ENCODE data around the gene CACNA1C. TPM values are rescaled to one million over a fixed set of nuclear protein-coding genes. Genes with fewer than 3 reads are reported as not detected.

The CACNA1C gene
- total RNA-seq, 2 experiments from 2014 or later, result 0.04 TPM

DNA sequence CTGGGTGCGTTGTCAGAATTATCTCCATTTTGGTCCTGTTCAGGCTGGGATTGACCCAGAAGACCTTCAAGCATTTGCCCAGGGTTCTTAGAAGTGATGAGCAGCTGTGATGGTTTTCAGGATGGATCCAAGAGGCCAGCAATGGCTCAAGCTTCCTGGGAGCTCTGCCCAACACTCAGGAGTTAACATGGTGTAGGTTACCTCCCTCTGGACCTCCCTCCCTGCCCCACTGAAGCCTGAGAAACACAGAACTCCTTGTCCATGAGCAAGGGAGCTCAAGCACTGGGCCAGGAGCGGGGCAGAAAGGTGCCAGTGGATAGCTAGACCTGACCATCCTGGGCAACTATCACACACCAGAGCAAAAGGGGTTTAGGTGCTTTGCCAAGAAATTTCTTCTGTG, 593.6 kb downstream of the CACNA1C start:
- ChIA-PET CTCF (no interaction called here), POLR2A (no interaction called here)

DNA sequence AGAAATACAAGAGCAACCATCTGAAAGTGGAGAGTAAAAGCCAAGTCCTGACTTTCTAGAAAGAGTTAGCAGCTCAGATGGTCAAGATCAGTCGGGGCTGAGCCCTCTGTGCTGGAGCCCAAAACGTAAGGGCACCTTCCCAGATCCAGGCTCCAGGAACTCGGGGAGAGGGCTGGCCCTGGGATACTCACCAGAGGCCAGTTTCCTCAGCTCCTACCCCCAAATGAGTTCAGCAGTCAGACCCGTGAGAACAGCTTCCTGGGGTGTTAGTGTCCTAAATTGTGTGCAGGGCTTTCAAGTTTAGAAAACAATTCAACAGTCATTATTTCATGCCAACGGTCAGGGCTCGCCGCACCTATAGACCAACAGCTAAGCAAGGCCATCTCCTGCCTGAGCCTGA, 594.4 kb downstream of the CACNA1C start:
- CTCF ChIA-PET, result interaction anchor here (0.6 kb wide), 1 partner anchor 24 kb away, joined by 4 read pairs; no protein-coding TSS in a partner anchor
- POLR2A ChIA-PET, result no interaction called here

DNA sequence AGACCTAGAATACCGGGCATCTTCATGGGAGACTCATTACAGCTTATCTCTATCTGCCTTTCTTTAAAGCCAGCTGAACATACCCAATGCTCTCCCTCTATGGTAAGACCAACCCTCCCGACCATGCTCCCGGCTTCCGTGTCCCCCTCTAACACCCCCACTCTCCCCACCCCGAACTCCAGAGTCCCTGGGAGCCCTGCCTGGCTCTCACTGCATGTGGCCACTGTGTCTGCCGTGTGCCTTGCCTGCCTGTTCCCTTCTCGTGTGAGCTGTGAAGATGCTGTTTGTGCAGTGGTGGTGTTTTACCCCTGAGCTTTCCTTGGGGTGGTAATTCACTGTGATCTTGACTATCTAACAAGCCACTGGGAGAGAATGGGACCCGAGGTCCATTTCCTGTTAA, 595.6 kb downstream of the CACNA1C start:
- ChIA-PET POLR2A (no interaction called here), CTCF (no interaction called here)

DNA sequence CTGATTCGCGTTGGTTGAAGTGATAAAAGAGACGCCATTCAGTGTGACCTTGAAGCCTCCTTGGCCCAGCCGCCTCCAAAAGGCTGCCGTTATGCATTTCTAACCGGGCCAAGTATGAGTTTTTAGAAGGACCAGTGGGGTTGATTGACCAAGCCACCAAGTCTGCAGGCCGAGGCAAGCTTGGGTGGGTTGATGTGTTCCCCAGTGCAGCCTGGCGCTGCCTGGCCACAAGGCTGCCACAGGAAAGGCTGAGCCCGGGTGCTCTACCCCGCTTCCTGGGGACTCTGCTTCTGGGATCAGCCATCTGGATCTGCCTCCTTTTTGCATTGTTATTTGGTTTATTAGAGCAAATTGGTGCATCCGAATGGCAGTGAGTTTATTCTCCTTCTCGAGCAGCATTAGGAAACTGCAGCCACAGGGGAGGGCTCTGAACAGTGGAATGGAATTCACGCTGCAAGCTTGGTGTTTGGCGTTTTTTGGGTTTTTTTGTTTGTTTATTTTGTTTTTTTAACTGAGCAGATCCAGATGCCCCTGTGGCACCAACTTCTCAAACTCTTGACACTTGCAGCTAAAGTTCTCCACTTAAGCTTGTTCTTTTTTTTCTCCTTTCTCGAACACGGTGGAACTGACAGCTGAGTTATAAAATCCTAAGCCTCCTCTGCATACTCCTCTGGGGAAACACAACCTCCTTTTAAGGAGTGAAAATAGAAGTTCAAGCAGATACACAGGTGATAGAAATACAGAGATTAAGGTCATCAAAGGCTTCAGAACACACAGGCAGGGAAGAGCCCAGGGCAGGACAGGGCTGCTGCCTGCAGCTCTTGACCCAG, 596.6 kb downstream of the CACNA1C start:
- POLR2A ChIA-PET, result no interaction called here
- CTCF ChIA-PET, result no interaction called here

DNA sequence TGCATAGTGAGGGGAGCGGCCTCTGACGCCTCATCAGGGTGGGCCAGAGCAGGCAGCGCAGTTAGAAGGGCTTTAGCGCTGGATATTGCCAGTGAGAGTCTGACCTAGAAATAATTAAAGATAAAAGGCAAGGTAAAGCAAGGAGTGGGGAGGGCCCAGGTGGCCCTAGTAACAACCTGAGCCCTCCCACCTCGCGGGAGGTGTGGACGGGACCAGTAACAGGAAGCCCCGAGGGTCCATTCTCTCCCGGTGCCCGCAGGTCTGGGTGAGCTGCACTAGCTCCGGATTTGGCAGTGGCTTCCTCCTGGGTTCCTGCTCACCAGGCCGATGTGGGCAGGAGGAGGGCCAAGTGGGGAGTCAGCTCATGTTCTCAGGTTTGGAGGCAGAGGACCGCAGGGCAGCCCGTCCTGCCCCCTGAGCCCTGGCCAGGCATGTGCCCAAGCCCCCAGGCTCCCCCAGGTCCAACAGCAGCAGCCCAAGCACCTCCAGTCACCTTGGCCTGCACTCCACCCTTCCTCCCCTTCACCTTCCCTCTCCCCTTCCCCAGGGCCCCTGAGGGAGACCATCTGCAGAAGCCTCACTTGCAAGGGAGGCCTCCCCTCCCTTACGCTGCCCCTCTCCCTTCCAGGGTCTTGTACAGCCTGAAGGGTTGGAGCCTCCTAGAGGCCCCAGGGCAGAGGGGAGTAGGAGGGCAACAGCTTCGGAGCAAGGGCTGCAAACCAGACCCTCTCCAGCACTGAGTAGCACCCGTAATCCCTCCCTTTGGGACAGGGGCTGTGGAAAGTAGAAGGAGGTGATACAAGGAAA, 597.7 kb downstream of the CACNA1C start:
- CTCF ChIA-PET, result no interaction called here
- POLR2A ChIA-PET, result no interaction called here

DNA sequence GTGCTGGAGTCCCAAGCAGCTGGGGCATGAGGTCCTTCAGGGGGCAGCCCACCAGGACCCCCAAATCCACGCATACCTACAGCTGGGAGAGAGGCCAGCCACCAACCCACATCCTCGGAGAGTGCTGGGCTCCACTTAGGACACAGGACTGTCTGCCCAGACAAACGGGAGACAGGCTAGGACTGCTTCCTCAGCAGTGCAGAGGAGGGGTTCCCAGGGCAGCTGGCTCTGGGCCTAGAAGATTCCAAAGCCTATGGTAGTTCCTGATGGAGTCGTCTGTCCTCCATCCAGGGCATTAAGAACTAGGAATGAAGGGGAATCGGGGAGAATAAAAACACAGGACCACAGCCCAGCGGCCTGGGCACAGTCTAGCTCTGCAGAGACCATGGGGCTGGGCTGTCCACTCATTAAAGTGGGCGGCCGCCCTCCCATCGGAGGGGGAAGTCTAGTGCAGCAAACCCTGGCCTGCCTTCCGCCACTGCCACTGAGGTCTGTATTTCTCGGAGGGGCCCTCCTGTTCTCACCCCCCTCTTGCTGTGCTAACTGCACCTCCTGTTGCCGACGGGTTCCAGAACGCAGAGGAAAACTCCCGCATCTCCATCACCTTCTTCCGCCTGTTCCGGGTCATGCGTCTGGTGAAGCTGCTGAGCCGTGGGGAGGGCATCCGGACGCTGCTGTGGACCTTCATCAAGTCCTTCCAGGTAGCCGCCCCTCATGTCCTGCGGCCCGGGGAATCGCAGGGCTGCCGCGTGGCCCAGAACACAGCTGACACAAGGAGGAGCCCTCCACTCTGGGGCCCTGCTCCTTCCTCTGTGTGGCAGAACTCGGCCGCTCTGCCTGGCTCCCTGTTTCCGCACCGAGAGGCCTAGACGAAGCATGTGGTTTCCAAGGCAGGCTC, 598.5 kb downstream of the CACNA1C start:
- POLR2A ChIA-PET, result no interaction called here
- CTCF ChIA-PET, result no interaction called here

DNA sequence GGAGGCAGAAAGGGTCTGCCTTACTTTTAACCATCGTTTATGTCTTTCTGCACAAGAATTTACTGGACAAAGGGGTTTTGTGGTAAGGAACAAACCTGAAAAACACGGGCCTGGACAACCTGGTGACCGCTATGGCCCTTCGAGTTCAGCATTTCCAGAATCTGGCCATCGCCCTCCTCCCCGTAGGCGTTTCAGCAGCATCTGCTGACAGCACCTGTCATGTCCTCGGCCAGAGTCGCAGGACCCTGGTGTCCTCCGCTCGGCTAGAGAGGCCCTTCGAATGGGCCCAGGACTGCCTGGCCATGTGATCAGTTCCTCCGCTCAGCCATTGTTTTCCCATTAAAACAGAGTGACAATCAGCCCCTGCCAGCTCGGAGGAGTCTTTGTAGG, 599.2 kb downstream of the CACNA1C start:
- ChIA-PET CTCF (no interaction called here), POLR2A (no interaction called here)

DNA sequence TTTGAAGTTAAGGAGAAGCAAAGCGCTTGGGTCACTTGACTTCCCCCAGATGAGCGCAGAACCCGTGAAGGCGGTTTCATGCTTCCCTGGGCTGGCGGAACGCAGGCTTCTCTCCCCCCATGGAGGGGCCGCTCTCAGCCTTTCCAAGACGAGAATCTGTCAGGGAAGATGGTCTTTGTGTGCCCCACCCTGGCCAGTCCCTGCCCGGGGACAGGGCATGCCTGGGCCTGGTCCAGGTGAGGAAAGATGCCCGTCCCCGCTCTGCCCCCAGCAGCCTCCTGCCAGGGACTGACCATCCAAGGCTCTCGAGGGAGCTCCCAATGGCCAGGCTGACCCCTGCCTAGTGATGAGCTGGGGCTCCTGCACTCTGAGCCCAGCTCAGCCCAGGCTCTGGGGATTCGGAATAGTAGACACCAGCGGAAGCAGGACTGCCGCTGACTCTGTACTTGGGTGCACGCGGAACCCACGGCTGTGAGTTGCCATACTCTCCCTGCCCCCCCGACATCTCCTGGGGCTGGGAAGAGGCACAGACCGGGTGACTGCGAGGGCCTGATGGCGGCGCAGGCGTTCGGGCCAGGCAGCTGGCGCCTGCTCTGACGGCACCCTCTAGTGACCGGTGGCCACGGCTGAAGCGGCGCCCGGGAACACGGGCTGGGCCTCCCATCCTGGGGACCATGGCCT, 599.8 kb downstream of the CACNA1C start:
- CTCF ChIA-PET, result no interaction called here
- POLR2A ChIA-PET, result no interaction called here

DNA sequence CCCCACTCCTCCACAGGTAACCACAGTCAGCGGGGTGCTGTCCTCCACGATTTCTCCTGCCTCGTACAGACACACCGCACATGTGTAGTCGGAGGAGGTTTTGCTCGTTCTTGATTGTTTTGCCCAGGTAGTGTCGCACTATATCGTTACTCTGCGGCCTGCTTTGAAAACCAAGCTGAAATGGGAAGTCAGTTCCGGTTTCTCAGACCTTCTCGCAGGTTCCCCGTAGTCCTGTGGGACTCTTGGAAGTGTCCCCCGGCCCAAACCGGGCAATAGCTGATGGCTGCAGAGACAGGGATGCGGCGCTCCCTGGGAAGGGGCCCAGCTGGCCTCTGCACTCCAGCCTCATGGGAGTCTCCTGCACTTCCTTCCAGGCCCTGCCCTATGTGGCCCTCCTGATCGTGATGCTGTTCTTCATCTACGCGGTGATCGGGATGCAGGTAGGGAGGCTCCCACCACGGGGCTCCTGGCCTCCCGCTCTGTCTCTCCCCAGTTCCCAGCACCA, 600.7 kb downstream of the CACNA1C start:
- ChIA-PET POLR2A (no interaction called here), CTCF (no interaction called here)

DNA sequence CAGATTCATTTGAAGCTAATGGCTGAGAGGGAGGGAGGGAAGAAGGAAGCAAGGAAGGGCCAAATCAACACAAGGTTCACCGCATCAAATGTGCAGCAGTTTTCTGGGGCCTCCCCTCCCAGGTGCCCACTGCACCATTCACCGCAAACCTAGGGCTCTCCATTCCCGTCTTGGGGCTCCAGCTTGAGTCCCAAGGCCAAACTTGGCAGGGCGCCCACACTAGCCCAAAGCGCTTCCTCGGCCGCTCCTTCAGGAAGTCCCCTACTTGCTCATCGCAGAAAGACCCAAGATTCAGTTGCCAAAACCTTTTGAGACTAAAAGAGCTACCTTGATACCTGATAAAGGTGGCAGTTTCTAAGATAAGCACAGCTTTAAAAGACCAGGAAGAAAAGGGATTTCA, 601.5 kb downstream of the CACNA1C start:
- POLR2A ChIA-PET, result no interaction called here

DNA sequence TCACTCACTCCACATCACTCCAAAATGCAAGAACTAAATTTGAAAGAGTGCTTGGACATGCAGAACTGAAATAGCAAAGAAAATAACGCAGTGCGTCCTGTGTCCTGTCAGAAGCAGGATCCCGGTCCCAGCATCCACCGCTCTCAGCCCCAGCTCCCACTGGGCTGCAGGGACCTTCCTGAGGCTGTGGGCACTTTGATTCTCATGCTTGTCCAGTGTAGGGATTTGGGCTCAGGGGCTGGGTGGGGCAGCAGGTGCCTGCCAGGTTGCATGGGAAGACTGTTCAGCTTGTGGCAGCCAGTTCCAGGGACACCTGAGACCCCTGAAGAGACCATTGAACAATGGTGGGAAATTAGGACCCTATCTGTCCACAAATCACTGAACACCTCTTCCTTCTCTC, 602.0 kb downstream of the CACNA1C start:
- ChIA-PET CTCF (interaction anchor here (0.6 kb wide), 1 partner anchor 260 kb away, joined by 3 read pairs; no protein-coding TSS in a partner anchor), POLR2A (no interaction called here)

More for the DNA sequence above, 601.5 kb downstream of the CACNA1C start:
- CTCF ChIA-PET, result no interaction called here

DNA sequence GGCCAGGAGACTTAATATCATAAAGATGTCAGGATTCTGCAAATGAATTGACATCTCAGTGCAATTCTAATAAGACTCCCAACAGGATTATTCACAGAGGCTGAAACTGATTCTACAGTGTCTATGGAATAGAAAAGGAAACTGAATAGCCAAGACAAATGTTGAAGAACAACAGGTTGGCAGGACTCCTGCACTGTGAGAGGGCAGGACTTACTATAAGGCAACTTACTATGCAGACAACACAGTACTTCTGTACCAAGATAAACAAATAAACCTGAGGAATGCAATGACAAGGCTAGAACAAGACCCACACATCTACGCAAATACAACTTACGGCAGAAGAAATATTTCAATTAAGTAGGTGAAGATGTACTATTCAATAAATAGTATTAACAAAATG, 609.7 kb downstream of the CACNA1C start:
- POLR2A ChIA-PET, result no interaction called here

DNA sequence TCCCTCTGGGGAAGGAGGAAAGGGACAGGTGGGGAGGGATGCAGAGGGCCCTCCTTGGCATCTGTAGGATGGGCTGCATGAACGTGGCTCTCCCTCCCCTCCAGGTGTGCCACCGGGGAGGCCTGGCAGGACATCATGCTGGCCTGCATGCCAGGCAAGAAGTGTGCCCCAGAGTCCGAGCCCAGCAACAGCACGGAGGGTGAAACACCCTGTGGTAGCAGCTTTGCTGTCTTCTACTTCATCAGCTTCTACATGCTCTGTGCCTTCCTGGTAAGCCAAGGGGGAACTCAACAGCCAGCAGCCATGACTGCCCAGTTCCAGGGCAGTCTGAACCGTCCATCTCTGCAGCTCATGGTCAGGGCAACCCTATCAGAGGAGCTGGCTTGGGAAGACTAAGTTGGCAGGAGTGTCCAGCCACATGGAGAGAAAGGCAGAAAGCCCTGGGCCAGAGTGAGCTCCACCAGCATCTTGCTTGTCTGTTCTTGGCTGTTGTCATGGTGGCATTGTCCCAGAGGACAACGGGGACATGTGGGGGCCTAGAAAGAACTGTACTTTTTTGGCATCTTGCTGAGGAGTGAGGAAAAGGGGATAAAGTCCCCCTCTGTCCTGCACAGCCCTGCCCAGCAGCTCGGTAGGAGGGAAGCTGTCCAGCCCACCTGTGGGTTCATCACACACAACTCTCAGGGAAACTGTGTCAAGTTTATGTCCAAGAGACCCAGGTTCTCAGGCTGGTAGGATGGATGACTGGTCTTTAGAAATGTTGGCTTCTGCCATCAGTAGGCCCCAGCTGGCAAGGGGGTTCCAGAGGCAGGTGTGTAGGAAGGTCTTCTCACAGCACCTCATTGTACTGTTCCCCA, 612.2 kb downstream of the CACNA1C start:
- ChIA-PET CTCF (no interaction called here), POLR2A (no interaction called here)

More for the DNA sequence above, 609.7 kb downstream of the CACNA1C start:
- CTCF ChIA-PET, result no interaction called here

DNA sequence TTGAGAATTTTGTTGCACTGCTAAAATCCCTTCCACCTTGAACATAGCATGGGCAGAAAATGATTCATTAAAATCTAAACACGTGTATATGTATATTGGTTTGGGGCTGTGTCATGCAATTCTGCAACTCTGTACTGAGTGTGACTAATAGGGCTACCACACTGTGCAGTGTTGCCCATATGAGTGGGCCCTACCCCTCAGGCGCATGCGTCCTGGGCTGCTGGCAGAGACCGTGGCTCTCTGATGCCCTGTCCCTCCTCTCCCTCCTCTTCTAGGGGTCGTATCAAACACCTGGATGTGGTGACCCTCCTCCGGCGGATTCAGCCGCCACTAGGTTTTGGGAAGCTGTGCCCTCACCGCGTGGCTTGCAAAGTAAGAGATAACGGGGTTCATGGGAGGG, 613.6 kb downstream of the CACNA1C start:
- CTCF ChIA-PET, result no interaction called here
- POLR2A ChIA-PET, result no interaction called here

DNA sequence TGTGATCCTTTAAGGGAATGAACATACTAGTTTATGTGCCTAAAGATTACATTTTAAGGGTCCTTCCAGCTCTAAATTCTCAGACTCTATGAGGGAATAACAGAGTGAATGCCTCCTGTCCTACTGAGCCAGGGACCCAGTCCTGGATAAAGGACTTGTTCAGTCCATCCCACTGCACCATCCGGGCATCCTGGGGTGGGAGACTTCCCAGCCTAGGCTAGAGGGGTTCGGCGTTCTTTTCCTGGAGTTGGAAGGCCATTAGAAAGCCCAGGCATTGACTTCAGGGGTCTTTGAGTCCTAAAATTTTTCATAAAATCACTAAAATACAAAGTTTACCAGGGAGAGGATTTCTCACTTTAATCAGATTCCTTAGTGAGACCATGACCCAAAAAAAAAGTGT, 614.1 kb downstream of the CACNA1C start:
- POLR2A ChIA-PET, result no interaction called here
- CTCF ChIA-PET, result no interaction called here

DNA sequence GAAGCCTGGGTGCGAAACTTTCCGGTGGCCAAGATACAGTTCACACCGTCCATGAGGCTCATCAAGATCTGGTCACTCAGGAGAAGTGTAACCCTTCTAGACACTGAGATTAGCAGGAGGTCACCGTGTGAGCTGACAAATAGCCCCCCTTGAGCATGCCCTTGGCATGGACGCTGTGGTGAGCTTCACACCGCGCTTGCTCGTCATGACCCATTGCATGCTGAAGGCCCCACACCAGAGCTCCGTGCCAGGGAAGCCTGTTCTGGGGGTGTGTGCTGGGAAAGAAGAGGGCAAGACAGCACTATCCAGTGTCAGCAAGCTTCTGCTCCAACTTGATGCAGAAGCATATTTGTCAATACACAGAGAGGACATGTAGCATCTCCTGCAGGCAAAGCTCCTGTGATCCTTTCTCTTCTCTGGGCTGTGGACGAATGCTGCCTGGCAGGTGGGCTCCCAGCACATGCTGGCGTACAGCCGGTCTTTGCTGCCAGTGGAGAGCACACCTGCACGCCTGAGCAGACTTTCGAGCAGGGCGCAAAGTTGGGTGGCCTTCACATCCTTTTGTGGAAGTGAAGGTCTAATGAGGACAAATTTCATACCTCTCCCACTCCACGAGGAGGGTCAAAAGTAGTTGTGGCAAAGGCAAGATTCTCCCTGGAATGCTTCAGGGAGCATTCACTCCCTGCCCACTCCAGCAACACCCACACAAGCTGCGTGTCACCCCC, 615.1 kb downstream of the CACNA1C start:
- CTCF ChIA-PET, result no interaction called here
- POLR2A ChIA-PET, result no interaction called here

DNA sequence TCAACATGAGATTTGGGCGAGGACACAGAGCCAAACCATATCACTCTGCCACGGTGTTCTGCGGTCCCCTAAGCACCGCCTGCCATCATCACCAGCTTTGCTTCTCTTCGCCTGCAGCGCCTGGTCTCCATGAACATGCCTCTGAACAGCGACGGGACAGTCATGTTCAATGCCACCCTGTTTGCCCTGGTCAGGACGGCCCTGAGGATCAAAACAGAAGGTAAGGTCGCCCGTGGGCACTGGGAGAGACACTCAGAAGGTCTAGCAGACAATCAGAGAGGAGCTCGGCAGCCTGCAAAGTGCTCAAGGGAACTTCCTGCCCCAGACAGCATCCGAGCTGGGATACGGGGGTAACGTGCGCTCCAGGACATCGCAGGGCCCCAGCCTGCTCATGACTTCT, 616.0 kb downstream of the CACNA1C start:
- CTCF ChIA-PET, result interaction anchor here (0.6 to 0.8 kb wide), 2 partner anchors 86 to 1653 kb away, joined by 3 read pairs; no protein-coding TSS in a partner anchor
- POLR2A ChIA-PET, result no interaction called here

DNA sequence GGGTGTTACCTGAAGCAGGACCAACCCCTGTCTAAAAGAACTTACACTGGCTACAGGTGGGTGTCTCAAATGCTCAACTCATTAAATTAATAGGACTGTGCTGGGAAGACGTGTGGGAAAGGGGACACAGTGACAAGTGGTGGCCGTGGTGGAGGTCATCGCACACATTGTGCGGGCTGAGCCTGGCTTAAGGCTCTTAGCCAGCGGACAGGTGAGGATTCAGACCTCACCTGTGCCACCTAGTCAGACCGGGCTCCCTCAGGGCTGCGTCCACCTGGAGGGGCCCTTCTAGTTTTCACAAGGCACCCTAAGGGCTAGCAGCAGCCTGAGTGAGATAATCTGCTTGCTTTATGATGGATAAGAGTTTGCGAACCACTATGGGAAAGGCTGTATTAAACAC, 616.8 kb downstream of the CACNA1C start:
- POLR2A ChIA-PET, result no interaction called here
- CTCF ChIA-PET, result interaction anchor here (0.6 kb wide), 1 partner anchor 1652 kb away, joined by 3 read pairs; no protein-coding TSS in a partner anchor
